Effector memory CD4-positive, alpha-beta T cell (primary cell): ENCODE data around the gene ADAM23.
A peak's percentile ranks its signal among the peaks of the same experiment; 100 is the strongest.

Source experiments
- DNase-seq, 3 donors: peaks; one replicate each; pipeline ENCODE4 v3.0.0-alpha.2; 2020
- H3K27ac ChIP-seq: 2 replicates; pipeline ENCODE4 v1.7.0; 2013; ENCODE audit warnings: mild to moderate bottlenecking, low read length, moderate library complexity; ENCODE audit not compliant: insufficient read depth, poor library complexity, severe bottlenecking
- H3K27me3 ChIP-seq: replicated peaks from 2 replicates; pipeline ENCODE4 v1.7.0; 2013; ENCODE audit warnings: mild to moderate bottlenecking, low read length; ENCODE audit not compliant: insufficient read depth, control insufficient read depth, poor library complexity, severe bottlenecking
- H3K36me3 ChIP-seq: 2 replicates; pipeline ENCODE4 v1.7.0; 2013; ENCODE audit warnings: mild to moderate bottlenecking, low read length, moderate library complexity; ENCODE audit not compliant: control insufficient read depth, insufficient read depth
- H3K4me1 ChIP-seq: 2 replicates; pipeline ENCODE4 v1.7.0; 2013; ENCODE audit warnings: low read length, mild to moderate bottlenecking; ENCODE audit not compliant: control insufficient read depth, insufficient read depth, poor library complexity, severe bottlenecking
- H3K4me3 ChIP-seq: 2 replicates; pipeline ENCODE4 v1.7.0; 2013; ENCODE audit warnings: low read length, low read depth, mild to moderate bottlenecking; ENCODE audit not compliant: insufficient read depth, poor library complexity, severe bottlenecking
- H3K9me3 ChIP-seq: 2 replicates; pipeline ENCODE4 v1.7.0; 2013; ENCODE audit warnings: mild to moderate bottlenecking, low read length, moderate library complexity; ENCODE audit not compliant: control insufficient read depth

ADAM23 gene

GRCh38 chr2:206442474-206442832 is 879 bp upstream of the ADAM23 start:
- DNase-seq = no peak
- peak overlapping the region; percentile 51 for H3K4me3 ChIP-seq
- H3K27ac ChIP-seq = no peak overlapping the region
- H3K27me3 ChIP-seq = peaks cover 16% of the 10 kb centered on the region
- no peaks in the 10 kb centered on the region for H3K36me3 ChIP-seq
- H3K9me3 ChIP-seq = no peaks in the 10 kb centered on the region
- H3K4me1 ChIP-seq = peaks cover 9% of the 10 kb centered on the region

- H3K4me3 ChIP-seq = peak overlapping the region; percentile 4
- H3K9me3 ChIP-seq = no peaks in the 10 kb centered on the region
- peaks cover 16% of the 10 kb centered on the region for H3K27me3 ChIP-seq
- no peaks in the 10 kb centered on the region for H3K36me3 ChIP-seq
- H3K27ac ChIP-seq = no peak overlapping the region
- DNase-seq = no peak
- peaks cover 9% of the 10 kb centered on the region for H3K4me1 ChIP-seq
These were observed 599 bp downstream of the ADAM23 start for GRCh38 chr2:206443735-206444527.

DNA sequence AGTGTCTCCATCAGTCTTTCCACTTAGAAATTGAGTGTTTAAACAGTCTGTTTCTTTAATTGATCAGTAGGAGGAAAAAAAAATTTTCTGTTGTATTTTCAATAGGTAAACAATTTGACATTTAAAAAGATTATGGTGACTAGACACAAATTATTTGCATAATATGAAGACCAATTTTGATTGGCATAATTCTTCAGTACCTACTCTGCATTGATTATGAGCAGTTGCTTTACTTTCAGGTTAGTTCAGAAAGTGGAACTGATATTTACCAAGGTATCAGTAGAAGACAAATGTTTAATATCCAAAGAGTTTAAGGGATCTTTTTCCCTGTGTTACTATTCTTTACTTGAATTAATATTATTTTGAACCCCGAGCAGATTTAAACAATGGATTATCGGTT is 2.6 kb downstream of the ADAM23 start:
- Histone ChIP-seq H3K4me3 (no peak overlapping the region), H3K36me3 (no peaks in the 10 kb centered on the region), H3K9me3 (no peaks in the 10 kb centered on the region), H3K4me1 (peaks cover 9% of the 10 kb centered on the region), H3K27ac (no peak overlapping the region), H3K27me3 (peaks cover 13% of the 10 kb centered on the region)
- no peak for DNase-seq

DNA sequence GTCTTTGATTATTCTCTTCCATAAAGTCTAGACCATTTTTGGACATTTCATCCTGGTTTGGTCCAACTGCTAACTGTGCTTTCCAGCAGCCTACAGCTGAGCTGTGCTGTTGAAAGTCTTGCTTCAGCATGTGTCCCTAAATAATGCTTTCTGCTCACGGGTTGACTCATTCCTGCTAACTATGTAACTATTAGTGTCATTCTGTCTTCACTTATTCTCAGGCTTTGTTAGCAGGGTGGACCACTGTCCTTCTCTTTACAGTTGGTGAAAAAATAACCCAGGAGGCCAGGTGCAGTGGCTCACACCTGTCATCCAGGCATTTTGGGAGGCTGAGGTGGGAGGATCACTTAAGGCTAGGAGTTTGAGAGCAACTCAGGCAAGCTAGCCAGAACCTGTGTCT is 8.9 kb downstream of the ADAM23 start:
- no peak overlapping the region for H3K27ac ChIP-seq
- no peak overlapping the region for H3K4me3 ChIP-seq
- H3K27me3 ChIP-seq = no peaks in the 10 kb centered on the region
- no peaks in the 10 kb centered on the region for H3K36me3 ChIP-seq
- no peak for DNase-seq
- H3K4me1 ChIP-seq = no peaks in the 10 kb centered on the region
- H3K9me3 ChIP-seq = no peaks in the 10 kb centered on the region

- H3K27ac ChIP-seq = no peak overlapping the region
- no peak overlapping the region for H3K4me3 ChIP-seq
- H3K9me3 ChIP-seq = no peaks in the 10 kb centered on the region
- no peak for DNase-seq
- no peaks in the 10 kb centered on the region for H3K36me3 ChIP-seq
- no peaks in the 10 kb centered on the region for H3K27me3 ChIP-seq
- H3K4me1 ChIP-seq = no peaks in the 10 kb centered on the region
These were observed 9.4 kb downstream of the ADAM23 start for GRCh38 chr2:206452750-206453149.

GRCh38 chr2:206456078-206456754 is 12.9 kb downstream of the ADAM23 start:
- Histone ChIP-seq H3K27ac (no peak overlapping the region), H3K4me3 (no peak overlapping the region), H3K9me3 (no peaks in the 10 kb centered on the region), H3K27me3 (no peaks in the 10 kb centered on the region), H3K4me1 (no peaks in the 10 kb centered on the region), H3K36me3 (no peaks in the 10 kb centered on the region)
- no peak for DNase-seq

- Histone ChIP-seq H3K9me3 (no peaks in the 10 kb centered on the region), H3K27me3 (no peaks in the 10 kb centered on the region), H3K4me3 (no peak overlapping the region), H3K36me3 (no peaks in the 10 kb centered on the region), H3K27ac (no peak overlapping the region), H3K4me1 (no peaks in the 10 kb centered on the region)
- no peak for DNase-seq
These were observed 13.9 kb downstream of the ADAM23 start for GRCh38 chr2:206457188-206457634.

DNA sequence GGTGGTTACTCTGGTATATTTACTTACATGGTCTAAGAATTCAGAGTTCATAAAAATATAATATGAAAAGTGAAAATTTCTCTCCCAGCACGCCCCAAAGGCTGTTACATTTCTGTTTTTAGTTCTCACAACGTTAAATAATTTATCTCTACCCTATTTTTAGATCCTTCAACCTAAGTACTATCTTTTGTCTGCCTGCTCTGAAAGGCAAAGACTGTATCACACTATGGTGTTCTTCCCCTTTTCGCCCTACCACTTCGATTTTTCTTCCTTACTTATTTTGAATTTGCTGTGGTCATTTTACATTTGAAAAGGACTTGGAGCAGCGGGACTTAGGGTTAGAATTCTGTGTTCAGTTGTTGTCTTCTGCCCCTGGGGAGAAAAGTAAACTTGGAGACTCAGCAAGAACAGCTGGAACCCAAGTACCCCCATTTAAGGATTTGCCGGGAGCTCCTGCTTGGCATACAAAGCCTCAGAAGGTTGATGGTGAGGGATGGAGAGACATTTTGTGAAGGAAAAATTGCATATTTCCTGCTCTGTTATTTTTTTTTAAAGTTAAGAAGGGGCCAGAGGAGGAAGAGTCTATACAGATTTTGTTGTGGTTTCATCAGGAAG is 19.0 kb downstream of the ADAM23 start:
- DNase-seq = no peak
- Histone ChIP-seq H3K27ac (no peak overlapping the region), H3K4me1 (no peaks in the 10 kb centered on the region), H3K36me3 (no peaks in the 10 kb centered on the region), H3K9me3 (no peaks in the 10 kb centered on the region), H3K27me3 (no peaks in the 10 kb centered on the region), H3K4me3 (no peak overlapping the region)

DNA sequence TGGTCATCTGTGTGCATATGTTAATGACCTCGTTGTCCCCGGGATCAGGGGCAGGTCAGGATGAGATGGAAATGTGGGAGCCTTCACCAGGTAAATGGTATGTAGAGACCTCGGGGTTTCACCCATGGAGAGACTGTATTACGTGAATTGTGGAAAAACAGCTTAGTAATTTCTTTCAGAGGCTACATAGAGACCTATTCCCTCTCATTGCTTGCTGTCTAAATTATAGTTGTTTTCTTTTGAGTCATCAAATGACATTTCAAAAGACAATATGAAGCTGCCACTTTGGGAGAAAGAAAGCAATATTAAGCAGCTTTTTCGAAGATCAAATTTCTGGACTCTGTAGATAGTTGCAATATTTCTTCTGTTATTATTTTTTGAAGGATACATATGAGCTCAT is 20.4 kb downstream of the ADAM23 start:
- DNase-seq = no peak

DNA sequence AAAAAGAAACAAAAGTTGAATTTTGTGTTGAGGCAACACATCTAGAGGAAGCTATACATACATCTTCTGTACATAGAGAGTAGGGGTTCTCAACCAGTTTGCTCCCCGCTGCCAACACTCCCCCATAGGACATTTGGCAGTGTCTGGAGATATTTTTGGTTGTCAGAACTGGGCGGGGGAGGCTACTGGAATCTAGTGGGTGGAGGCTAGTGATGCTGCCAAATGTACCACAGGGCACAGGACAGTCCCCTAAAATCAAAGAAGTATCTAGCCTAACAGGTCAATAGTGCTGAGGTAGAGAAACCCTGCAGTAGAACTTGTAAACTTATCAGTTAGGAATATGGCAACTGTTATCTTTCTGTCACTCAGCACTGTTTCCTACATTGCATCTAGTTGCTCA is 21.3 kb downstream of the ADAM23 start:
- DNase-seq = no peak
- no peaks in the 10 kb centered on the region for H3K4me1 ChIP-seq
- no peaks in the 10 kb centered on the region for H3K36me3 ChIP-seq
- H3K9me3 ChIP-seq = no peaks in the 10 kb centered on the region
- H3K27ac ChIP-seq = no peak overlapping the region
- no peaks in the 10 kb centered on the region for H3K27me3 ChIP-seq
- H3K4me3 ChIP-seq = no peak overlapping the region

More for the DNA sequence above, 20.4 kb downstream of the ADAM23 start:
- Histone ChIP-seq H3K27me3 (no peaks in the 10 kb centered on the region), H3K9me3 (no peaks in the 10 kb centered on the region), H3K4me3 (no peak overlapping the region), H3K27ac (no peak overlapping the region), H3K36me3 (no peaks in the 10 kb centered on the region), H3K4me1 (no peaks in the 10 kb centered on the region)
